SKM-1 (cell line): ENCODE results near the gene NFKBIA.
"Not testable (repeated sequence)": the region's sequence is repeated elsewhere in the genome, so short reads cannot be mapped to it uniquely, and the experiment has no call there.

Source experiments
- DNase-seq: peaks from one replicate; lab custom pipeline; 2025; ENCODE audit not compliant: unreplicated experiment; lab: John Stamatoyannopoulos, UW

Gene NFKBIA

DNA sequence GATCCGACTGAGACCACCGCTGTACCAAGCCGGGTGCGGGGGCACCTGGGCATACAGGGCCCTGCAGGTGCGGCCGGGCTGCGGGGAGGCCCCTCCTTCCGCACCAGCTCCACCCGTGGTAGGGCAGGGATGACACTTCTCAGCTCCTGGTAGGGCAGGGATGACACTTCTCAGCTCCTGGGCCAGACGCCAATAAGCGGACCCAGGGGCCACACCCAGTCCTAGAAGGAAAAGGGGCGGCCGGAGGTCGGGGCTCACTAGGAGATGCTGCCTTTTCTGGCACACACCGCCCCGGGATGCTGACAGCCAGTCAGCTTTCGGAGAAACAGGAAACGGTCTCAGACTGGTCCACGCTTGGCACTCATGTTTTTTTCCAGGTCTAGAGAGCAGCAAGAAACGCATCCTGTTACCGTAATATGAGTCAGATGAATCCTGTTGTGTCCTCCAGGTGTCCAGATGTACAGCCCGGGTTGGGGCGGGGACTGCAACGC, 34.8 kb downstream of the NFKBIA start:
- no peak for DNase-seq

DNA sequence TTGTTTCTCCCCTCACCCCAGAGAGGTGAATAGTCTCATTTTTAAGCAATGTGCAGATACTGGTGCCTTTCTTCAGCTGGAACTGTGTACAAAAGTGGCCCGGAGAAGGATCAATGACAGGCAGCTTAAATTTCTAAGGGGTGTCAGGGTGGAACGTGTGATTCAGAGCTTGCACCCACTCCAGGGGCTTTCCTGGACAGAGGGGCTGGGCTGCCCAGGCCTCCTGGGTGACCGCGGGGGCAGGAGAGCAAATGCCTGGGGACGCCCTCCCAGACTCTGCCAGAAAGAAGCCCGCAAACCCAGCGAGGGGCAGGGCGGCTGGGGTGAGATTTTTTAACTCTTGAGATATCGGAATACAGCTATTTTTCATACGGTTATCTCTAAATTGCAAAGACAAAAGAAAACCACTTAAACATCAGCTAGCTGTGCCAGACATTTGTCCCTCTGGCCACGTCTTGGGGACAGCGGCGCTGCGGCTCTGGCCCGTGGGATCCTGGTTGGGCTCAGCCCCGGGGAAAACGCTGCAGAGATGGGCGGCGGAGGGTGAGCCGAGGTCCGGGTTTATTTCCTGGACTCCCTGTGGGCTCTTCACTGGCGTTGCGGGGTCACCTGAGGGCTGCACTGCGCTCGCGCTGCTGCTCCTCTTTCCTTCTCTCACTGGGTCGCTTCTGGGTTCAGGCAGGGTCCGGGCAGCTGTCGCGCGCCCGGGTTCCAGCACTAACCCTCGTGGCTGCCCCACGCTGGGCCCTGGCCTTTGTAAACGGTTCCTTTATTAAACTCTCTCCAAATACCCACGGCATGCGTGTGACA, 35.8 kb downstream of the NFKBIA start:
- no peak for DNase-seq

DNA sequence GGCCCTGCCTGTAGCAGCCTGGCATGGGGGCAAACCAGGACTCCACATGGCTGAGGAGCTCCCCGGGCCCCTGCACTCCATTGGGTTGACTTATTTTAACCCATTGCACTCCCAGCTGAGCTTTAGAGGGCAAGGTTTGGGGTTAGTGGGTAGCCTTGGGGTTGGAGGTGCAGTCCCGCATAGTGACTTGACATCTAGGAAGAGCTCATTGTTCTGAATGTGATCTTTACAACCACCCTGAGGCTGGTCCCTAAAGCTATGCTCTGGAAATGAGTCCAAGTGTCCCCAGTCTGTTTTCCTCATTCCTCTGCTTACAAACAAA, 36.4 kb downstream of the NFKBIA start:
- DNase-seq = no peak

DNA sequence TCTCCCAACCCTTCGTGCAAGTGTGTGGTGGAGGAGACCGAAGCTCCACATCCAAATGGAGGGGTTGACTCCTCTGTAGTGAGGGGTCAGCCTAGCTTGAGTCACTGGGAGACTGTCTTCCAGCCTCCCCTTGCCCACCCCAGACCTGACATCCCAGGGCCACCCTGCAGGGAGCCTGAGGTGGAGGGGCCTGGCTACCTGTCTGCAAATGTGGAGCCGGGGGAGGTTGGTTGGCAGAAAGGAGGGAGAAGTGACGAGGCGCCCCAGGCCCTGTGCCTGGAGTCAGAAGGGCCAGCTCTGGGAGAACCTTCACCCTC, 37.5 kb downstream of the NFKBIA start:
- DNase-seq = no peak

DNA sequence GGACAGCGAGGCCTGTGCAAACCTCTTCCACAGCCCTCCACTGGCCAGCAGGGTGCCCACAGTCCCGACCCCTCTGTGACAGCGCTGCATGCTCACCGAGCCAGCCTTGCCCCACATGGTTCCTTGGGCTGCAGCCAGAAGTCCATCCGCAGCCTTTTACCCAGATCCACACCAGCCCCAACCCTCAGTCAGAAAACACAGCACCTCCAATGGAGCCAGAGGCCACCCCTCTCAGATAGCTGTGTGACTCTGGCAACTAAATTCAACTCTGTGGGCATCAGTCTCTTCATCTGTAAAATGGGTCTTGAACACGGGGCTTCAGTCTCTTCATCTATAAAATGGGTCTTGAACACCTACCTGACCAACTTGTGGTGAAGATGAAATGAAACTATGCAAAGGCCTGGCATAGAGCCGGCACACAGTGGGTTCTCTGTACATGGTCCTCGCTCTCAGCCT, 38.0 kb downstream of the NFKBIA start:
- no peak for DNase-seq

DNA sequence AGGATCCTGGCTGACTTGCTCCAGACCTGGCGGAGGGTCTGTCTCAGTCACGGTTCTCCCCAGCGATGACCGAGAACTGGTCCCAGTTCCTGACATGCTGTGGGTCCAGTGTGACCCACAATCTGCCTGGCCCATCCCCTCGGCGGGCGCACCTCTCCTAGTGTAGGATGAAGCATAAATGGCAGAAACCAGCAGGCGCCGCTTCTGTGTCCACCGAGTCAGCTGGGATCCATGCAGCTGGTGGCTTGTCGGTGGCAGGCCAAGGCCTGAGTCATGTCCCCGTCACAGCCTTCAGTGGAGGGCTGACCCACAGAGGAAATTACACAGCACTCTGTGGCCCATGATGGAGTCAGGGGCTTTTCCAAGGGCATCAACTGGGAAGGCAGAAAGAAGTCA, 38.5 kb downstream of the NFKBIA start:
- DNase-seq = no peak

DNA sequence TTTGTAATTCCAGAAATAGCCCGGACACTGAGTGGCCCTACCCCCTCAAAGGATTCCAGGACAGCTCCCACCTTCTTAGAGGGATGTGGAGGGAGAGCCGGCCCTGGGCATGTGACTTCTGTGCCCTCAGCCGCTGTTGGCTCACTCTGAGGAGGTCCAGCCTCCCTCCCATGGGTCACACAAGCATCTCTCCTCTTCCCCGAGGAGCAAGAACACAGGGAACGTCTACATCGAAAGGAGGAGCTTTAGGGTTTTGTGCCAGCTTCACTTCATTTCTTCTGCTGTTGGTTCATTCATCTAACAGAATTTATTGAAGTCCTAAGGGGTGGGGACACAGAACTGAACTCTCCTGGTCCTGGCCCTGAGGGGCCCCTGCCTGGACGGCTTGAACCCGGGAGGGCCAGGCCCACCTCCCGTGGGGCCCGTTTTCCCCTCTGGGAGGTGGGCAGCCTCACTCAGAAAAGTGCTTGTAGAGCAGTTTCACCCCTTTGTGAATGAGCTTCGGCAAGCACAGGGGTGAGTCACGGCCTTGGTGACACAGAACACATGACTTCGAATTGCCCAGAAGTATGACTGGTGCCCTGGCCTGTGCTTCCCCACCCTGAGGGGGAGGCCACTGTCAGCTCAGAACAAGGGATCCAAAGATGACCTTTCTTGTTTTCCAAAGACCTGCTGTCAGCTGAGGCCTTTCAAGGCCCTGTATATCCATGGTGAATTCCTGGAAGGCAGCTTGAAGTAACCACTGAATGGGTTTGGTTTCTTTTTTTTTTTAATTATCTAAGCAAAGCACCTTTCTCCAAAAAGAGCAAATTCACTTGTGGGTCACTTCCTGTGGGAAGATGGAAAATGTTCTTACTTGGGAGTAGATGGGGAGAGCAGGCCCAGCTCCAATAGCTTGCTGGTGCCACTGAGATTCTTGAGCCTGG, 39.2 kb downstream of the NFKBIA start:
- DNase-seq = no peak

DNA sequence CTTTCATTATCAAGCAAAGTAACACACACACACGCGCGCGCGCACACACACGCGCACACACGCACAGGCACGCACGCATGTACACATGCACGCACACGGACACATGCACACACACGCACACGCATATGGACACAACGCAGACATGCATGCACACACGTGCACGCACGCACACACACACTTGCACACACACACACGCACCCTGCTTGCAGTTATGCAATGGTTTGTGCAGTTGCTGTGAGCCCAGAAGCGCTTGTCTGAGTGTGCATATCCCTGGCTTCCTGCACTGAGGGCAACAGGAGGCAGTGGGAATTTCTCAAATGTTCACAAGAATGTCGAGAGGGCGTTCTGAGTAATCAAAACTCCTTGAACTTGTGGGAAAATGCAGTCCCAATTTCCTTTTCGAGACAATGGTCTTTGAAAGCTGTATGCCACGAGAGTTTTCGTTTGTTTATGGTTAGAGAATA, 41.6 kb downstream of the NFKBIA start:
- no peak for DNase-seq

DNA sequence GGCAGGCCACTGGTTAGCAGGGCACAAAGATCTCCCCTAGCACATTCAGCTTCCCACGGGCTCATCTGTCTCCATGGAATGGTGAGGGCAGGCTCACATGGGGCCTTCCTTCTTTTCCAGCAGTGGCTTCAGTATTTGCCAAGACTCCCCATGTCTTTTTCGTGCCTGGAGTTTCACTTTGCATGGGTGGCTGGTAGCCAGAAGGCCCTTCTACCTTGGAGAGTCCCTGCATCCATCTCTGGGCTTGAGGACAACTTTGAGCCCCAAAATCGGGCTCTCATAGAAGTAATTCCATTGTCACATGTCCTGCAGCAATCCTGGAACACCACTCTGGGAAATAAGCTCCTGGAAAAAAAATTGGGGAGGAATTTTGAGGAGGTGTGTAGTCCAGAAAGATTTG, 42.1 kb downstream of the NFKBIA start:
- DNase-seq = no peak

DNA sequence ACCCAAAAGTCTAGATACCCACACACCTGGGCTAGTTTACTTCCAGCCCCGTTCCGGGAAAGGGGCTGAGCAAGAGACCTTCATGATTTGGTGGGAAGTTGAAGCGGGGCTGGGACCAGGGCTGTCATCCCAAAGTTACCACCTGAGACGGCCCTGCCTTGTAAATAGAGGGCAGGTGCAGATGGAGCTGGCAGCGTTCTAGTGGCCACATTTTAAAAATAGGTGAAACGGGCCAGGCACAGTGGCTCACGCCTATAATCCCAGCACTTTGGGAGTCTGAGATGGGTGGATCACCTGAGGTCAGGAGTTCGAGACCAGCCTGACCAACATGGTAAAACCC, 43.4 kb downstream of the NFKBIA start:
- DNase-seq = no peak

DNA sequence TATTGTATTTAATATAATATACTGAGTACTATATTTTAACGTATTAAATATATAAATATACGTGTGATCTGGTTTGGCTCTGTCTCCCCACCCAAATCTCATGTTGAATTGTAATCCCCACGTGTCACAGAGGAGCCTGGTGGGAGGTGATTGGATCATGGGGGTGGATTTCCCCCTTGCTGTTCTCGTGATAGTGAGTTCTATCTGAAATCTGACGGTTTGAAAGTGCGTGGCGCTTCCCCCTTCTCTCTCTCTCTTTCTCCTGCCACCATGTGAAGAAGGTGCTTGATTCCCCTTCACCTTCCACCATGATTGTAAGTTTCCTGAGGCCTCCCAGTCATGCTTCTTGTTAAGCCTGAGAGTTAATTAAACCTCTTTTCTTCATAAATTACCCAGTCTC, 44.9 kb downstream of the NFKBIA start:
- not testable (repeated sequence) for DNase-seq

DNA sequence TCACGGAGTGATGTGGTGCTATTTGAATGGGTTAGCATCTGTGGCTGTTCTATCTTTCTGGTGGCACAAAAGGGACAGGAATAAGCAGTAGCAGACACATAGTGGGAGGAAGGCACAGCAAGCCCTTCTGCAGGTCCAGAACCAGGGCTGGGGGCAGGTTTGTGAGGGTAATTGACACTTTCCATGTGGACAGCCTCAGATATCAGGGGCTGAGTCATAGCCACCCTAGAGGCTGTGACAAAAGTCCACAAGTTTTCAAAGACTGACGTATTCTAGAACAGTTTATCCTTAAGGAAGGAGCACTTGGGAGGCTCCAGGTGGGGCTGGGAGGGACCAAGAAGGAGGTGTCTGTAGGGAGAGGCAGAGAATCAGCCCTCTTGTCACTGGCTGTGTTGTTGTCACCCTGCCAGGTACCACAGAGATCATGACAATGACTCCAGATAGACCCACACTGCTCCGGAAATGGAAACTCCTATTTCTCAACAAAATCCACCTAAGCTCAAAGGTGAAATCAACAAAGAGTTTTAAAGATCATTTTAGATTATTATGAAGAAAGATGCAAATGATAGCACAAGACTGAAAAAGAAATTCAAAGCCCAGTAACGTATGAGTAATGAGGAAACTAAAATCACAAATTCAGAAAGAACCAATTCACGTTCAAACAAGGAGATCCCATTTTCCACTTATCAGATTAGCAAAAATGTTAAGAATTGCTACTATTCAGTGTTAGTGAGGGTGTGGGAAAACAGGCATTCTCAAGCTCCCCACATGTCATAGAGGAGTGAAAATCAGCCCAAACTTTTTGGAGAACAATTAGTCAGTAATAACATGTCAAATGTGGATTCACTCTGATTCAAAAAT, 48.3 kb downstream of the NFKBIA start:
- DNase-seq = no peak

DNA sequence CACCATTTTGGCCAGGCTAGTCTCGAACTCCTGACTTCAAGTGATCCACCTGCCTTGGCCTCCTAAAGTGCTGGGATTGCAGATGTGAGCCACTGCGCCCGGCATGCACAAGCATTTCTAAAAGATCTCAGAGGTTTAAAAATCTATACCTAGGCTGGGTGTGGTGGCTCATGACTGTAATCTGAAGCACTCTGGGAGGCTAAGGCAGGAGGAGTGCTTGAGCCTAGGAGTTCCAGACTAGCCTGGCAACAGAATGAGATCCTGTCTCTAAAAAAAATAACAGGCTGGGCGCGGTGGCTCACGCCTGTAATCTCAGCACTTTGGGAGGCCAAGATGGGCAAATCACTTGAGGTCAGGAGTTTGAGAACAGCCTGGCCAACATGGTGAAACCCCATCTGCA, 49.3 kb downstream of the NFKBIA start:
- not testable (repeated sequence) for DNase-seq

DNA sequence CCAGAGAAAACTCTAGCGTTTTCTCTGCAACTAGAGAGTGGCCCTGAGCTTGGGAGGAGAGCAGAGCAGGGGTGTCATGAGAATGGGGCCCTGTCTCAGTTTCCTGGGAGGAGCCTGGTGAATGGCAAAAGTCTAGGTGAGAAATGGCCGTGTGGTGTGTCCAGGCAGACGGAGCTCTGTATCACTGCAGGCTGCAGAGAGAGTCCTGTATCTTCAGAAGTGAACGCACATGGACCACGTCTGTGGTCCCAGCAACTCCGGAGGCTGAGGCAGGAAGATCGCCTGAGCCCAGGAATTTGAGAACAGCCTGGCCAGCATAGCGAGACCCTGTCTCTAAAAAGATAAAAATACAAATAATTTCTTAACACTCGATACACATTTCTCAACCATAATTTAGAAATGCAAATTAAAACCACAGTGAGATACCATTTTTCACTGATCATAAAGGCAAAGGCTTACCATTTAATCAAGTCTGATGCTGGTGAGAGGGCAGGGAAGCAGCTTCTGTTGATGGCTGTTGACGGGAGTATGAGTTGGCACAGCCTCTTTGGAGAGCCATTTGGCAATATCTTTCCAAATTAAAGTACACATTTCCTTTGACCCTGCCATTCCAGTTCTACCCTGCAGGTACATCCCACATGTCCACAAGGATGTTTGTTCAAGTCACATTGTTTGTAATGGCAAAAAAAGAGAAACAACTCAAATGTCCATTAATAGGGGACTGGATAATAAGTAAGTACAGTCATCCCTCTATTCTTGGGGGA, 51.0 kb downstream of the NFKBIA start:
- DNase-seq = no peak

DNA sequence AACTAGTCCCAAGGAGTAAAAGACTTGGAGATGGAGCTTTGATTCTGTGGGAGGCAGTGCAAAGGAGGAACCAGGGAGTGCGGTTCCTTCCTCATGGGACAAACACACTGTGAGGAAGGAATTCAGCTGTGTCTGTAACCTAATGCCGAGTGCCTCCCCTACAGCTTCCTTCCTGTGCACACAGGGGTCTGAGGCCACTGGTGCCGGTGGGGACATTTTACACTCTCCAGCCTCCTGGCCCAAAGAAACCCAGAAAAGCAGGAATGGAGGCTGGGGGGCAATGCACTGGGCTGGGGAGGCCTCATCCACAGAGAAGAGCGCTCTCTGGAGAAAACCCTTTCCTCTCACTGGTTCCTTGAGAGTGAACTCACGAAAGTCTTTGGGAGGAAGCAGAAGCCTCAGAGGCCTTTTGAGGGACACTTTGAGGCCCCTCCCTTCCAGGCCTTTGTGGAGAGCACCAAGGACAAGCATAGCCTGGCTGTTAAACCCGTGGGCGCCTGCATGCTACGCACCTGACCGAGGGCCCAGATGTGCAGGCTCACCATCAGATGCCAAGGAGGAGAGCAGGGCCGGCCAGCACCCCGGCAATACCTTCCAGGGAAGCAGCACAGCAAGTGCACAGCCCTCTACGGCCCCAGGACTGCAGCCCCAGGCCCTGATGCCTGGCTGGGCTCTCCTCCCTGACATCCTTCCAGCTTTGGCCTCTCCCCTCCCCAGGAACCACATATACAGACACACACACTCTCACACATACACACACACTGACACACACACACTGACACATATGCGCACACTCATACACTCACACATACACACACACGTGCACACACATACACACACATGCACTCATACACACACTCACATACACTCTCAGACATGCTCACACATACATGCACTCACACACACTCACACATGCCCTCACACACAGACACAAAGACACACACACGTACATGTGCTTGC, 52.0 kb downstream of the NFKBIA start:
- DNase-seq = peak; percentile 20

DNA sequence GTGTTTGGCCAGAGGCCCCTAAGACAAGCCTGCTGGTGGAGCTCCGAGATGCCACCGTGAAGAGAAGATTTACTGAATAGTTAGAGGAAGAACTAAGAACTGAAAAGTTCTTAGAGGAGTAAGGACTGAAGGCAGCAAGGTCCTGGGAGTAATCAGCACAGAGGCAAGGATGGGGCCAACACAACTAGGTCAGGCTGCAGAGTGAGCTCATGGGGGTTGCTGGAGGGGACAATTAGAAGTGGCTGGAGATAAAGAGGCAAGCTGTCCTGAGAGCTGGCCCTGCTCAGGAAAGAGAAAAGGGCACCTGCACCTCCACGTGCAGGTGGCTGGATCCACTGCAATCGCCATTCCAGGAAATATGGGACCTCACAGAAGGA, 52.7 kb downstream of the NFKBIA start:
- no peak for DNase-seq
